Measurements from ENCODE around the gene GAREM1. TPM values are rescaled to one million over a fixed set of nuclear protein-coding genes. Genes with fewer than 3 reads are reported as not detected.

The GAREM1 gene
- total RNA-seq, 1 experiment from 2014 or later, result 21.4 TPM

DNA sequence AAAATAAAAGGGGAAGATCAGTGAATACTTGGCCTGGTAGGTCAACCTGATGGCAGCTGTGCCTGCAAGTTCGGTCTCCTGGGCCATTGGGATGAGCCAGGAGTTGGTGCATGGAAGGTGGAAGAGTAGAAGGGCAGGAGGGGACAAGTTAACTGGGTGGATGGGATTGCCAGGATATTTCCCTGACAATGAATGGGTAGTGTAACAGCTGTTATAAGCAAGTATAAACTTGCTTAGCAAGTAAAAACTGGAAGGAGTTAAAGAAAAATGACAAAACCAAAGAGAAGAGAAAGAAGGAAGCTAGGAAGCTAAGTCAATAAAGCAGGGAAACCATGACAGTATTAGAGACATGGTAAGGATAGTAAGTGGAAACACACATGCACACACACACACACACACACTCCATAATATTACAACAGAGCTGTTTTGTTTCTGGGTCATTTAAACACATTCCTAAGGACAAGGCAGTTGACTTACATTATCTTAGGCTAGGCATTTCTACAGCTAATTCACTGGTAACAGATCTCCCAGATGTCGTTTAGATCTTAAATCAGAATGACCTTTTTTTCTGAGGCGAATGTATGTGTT lies 251.2 kb downstream of the GAREM1 start:
- Mint-ChIP-seq H3K27me3 (ENCODE audit: insufficient read depth, unreplicated experiment) (no peaks in the 10 kb centered on the region), H3K4me1 (ENCODE audit: insufficient read depth, unreplicated experiment) (no peaks in the 10 kb centered on the region), H3K27ac (ENCODE audit: low read depth, unreplicated experiment) (no peak overlapping the region), H3K9me3 (ENCODE audit: unreplicated experiment) (no peaks in the 10 kb centered on the region), H3K4me3 (ENCODE audit: unreplicated experiment) (no peak overlapping the region), H3K36me3 (ENCODE audit: insufficient read depth, unreplicated experiment) (no peaks in the 10 kb centered on the region)
- intact Hi-C loops (cut with micrococcal nuclease), result no loop called here
- POLR2A ChIA-PET, result no interaction called here
- CTCF ChIA-PET, result interaction anchor here (0.7 to 2.6 kb wide), 3 partner anchors 9 to 28 kb away, joined by 3 to 10 read pairs (median 7); no protein-coding TSS in a partner anchor
- DNase-seq (ENCODE audit: unreplicated experiment), result no peak
- TF ChIP-seq, protein P1, sequence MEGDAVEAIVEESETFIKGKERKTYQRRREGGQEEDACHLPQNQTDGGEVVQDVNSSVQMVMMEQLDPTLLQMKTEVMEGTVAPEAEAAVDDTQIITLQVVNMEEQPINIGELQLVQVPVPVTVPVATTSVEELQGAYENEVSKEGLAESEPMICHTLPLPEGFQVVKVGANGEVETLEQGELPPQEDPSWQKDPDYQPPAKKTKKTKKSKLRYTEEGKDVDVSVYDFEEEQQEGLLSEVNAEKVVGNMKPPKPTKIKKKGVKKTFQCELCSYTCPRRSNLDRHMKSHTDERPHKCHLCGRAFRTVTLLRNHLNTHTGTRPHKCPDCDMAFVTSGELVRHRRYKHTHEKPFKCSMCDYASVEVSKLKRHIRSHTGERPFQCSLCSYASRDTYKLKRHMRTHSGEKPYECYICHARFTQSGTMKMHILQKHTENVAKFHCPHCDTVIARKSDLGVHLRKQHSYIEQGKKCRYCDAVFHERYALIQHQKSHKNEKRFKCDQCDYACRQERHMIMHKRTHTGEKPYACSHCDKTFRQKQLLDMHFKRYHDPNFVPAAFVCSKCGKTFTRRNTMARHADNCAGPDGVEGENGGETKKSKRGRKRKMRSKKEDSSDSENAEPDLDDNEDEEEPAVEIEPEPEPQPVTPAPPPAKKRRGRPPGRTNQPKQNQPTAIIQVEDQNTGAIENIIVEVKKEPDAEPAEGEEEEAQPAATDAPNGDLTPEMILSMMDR (IDR thresholded peaks at IDR 0.05; ENCODE audit: unreplicated experiment), result no peak
- no TSS peak for BruUV-seq (replicated peaks)

DNA sequence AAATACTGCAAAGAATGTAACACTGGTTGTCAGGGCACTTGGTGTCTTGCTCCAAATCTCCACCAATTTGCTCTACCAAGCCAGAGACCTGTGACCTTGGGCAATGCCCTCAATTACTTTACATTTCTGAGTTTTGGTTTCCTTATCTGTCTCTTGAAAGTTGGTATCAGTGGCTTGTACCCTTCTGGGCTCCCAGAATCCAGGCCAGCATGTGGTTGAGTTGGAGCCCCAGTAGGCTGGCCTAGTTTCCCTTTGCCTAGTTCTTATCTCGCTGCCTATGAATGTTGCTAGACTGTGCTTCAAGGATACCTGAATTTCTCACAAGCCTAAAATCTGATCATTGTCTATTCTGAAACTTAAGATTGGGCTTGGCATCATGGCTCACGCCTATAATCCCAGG lies 254.3 kb downstream of the GAREM1 start:
- DNase-seq (ENCODE audit: unreplicated experiment), result no peak
- intact Hi-C loops (cut with micrococcal nuclease), result no loop called here
- ChIA-PET CTCF (interaction anchor here (0.7 kb wide), 1 partner anchor 73 kb away, joined by 3 read pairs; no protein-coding TSS in a partner anchor), POLR2A (no interaction called here)
- no peaks in the 10 kb centered on the region for H3K4me1 Mint-ChIP-seq (ENCODE audit: insufficient read depth, unreplicated experiment)
- no peaks in the 10 kb centered on the region for H3K27me3 Mint-ChIP-seq (ENCODE audit: insufficient read depth, unreplicated experiment)
- no peaks in the 10 kb centered on the region for H3K9me3 Mint-ChIP-seq (ENCODE audit: unreplicated experiment)
- no peak overlapping the region for H3K4me3 Mint-ChIP-seq (ENCODE audit: unreplicated experiment)
- TF ChIP-seq, protein P1 (IDR thresholded peaks at IDR 0.05; ENCODE audit: unreplicated experiment), result no peak
- H3K36me3 Mint-ChIP-seq (ENCODE audit: insufficient read depth, unreplicated experiment), result no peaks in the 10 kb centered on the region
- no TSS peak for BruUV-seq (replicated peaks)
- H3K27ac Mint-ChIP-seq (ENCODE audit: low read depth, unreplicated experiment), result no peak overlapping the region

DNA sequence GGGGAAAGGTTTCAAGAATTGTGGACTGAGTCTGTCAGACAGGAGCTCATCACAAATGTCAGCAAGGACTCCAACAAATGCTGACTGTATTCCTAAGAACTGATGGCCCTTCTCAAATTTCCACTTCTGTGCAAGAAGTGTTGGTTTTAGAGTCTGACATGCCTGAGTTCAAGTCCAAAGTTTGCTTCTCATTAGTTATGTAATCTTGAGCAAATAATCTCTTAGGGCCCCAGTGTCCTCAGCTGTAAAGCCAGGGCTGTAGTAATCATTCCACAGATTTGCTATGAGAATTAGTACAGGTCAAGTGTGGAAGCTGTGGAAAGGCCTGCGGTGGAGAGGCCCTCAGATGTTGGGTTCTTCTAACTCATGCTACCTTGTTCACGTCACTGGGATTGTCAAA lies 257.0 kb downstream of the GAREM1 start:
- ChIA-PET POLR2A (interaction anchor here (1.9 kb wide), 1 partner anchor 21 kb away, joined by 4 read pairs; no protein-coding TSS in a partner anchor), CTCF (no interaction called here)
- Mint-ChIP-seq H3K36me3 (ENCODE audit: insufficient read depth, unreplicated experiment) (no peaks in the 10 kb centered on the region), H3K4me3 (ENCODE audit: unreplicated experiment) (no peak overlapping the region), H3K4me1 (ENCODE audit: insufficient read depth, unreplicated experiment) (no peaks in the 10 kb centered on the region), H3K9me3 (ENCODE audit: unreplicated experiment) (no peaks in the 10 kb centered on the region), H3K27ac (ENCODE audit: low read depth, unreplicated experiment) (no peak overlapping the region), H3K27me3 (ENCODE audit: insufficient read depth, unreplicated experiment) (no peaks in the 10 kb centered on the region)
- no TSS peak for BruUV-seq (replicated peaks)
- TF ChIP-seq, protein P1 (IDR thresholded peaks at IDR 0.05; ENCODE audit: unreplicated experiment), result no peak
- intact Hi-C loops (cut with micrococcal nuclease), result no loop called here
- DNase-seq (ENCODE audit: unreplicated experiment), result no peak
